Astrocyte (in vitro differentiated cells and primary cell): ENCODE data around the gene ME2. TPM values are rescaled to one million over a fixed set of nuclear protein-coding genes. Genes with fewer than 3 reads are reported as not detected.

Source experiments
- DNase-seq: peaks from one replicate; pipeline ENCODE4 v3.0.0-alpha.2; 2010; ENCODE audit warnings: low read depth
- FAIRE-seq: peaks from 2 replicates; lab custom pipeline; 2011; peaks lifted over from hg19 to GRCh38; lab: Jason Lieb, UNC
- H2AFZ ChIP-seq: 2 replicates; pipeline ENCODE4 v1.6.0; 2012; ENCODE audit warnings: low read depth, low read length, inconsistent platforms
- H3K27ac ChIP-seq: 2 replicates; pipeline ENCODE4 v1.5.1; 2011; ENCODE audit warnings: low read depth, low read length, inconsistent platforms
- H3K27me3 ChIP-seq: 2 replicates; pipeline ENCODE4 v1.6.0; 2011; ENCODE audit warnings: low read length, inconsistent platforms; ENCODE audit not compliant: insufficient read depth
- H3K36me3 ChIP-seq: 2 replicates; pipeline ENCODE4 v1.5.1; 2011; ENCODE audit warnings: low read length, inconsistent platforms; ENCODE audit not compliant: insufficient read depth
- H3K4me1 ChIP-seq: 2 replicates; pipeline ENCODE4 v1.5.1; 2011; ENCODE audit warnings: low read length, inconsistent platforms; ENCODE audit not compliant: insufficient read depth
- H3K4me2 ChIP-seq: 2 replicates; pipeline ENCODE4 v1.6.0; 2012; ENCODE audit warnings: low read length, inconsistent platforms
- H3K4me3 ChIP-seq: 2 replicates; pipeline ENCODE4 v1.5.1; 2011; ENCODE audit warnings: low read depth, mild to moderate bottlenecking, low read length, inconsistent platforms; ENCODE audit not compliant: insufficient read depth
- H3K79me2 ChIP-seq: 2 replicates; pipeline ENCODE4 v1.6.0; 2012; ENCODE audit warnings: mild to moderate bottlenecking, low read length, inconsistent platforms; ENCODE audit not compliant: insufficient read depth
- H3K9ac ChIP-seq: 2 replicates; pipeline ENCODE4 v1.6.0; 2012; ENCODE audit warnings: mild to moderate bottlenecking, low read length, inconsistent platforms
- H3K9me3 ChIP-seq: 2 replicates; pipeline ENCODE4 v1.5.1; 2012; ENCODE audit warnings: low read depth, mild to moderate bottlenecking, low read length, inconsistent platforms; ENCODE audit not compliant: insufficient read depth
- H4K20me1 ChIP-seq: 2 replicates; pipeline ENCODE4 v1.6.0; 2012; ENCODE audit warnings: low read length, inconsistent platforms; ENCODE audit not compliant: insufficient read depth
- H3K27ac Mint-ChIP-seq: one replicate; pipeline ENCODE4 v1.8.0; 2021; ENCODE audit warnings: mild to moderate bottlenecking, mixed read lengths; ENCODE audit not compliant: unreplicated experiment
- H3K27me3 Mint-ChIP-seq: one replicate; pipeline ENCODE4 v1.8.0; 2021; ENCODE audit warnings: low read depth, mixed read lengths; ENCODE audit not compliant: unreplicated experiment
- H3K36me3 Mint-ChIP-seq: one replicate; pipeline ENCODE4 v1.8.0; 2021; ENCODE audit warnings: low read depth, mixed read lengths; ENCODE audit not compliant: unreplicated experiment
- H3K4me1 Mint-ChIP-seq: one replicate; pipeline ENCODE4 v1.8.0; 2021; ENCODE audit warnings: low read depth, mixed read lengths; ENCODE audit not compliant: unreplicated experiment
- H3K4me3 Mint-ChIP-seq: one replicate; pipeline ENCODE4 v1.8.0; 2021; ENCODE audit warnings: mild to moderate bottlenecking, moderate library complexity, mixed read lengths; ENCODE audit not compliant: unreplicated experiment
- H3K9me3 Mint-ChIP-seq: one replicate; pipeline ENCODE4 v1.8.0; 2021; ENCODE audit warnings: mild to moderate bottlenecking, mixed read lengths; ENCODE audit not compliant: unreplicated experiment
- CTCF ChIP-seq: IDR thresholded peaks from 2 replicates; pipeline ENCODE4 v1.5.1; 2011; ENCODE audit warnings: low read depth, mild to moderate bottlenecking, inconsistent platforms, low read length, moderate library complexity; ENCODE audit not compliant: insufficient read depth
- EZH2 ChIP-seq: IDR thresholded peaks from 2 replicates; pipeline ENCODE4 v1.6.1; 2012; ENCODE audit warnings: mild to moderate bottlenecking, low read length, inconsistent platforms; ENCODE audit not compliant: insufficient read depth
- total RNA-seq: library from RNA; stranded (reverse); gene quantifications from 2 replicates; pipeline ENCODE4 v1.2.1, GENCODE V29; 2021

ME2 gene
- total RNA-seq, 1 donor from 2014 or later, result 44.0 TPM

- Mint-ChIP-seq H3K27ac (no peak overlapping the region), H3K36me3 (no peaks in the 10 kb centered on the region), H3K27me3 (no peaks in the 10 kb centered on the region), H3K4me1 (no peaks in the 10 kb centered on the region), H3K9me3 (no peaks in the 10 kb centered on the region), H3K4me3 (no peak overlapping the region)
- no peak overlapping the region for H3K4me3 ChIP-seq
- H3K9me3 ChIP-seq, result no peaks in the 10 kb centered on the region
- DNase-seq, result no peak
- no peaks in the 10 kb centered on the region for H4K20me1 ChIP-seq
- no peak for FAIRE-seq
- H3K27ac ChIP-seq, result no peak overlapping the region
- H2AFZ ChIP-seq, result no peak overlapping the region
- H3K27me3 ChIP-seq, result no peaks in the 10 kb centered on the region
- no peak overlapping the region for H3K4me2 ChIP-seq
- H3K36me3 ChIP-seq, result peaks cover 3% of the 10 kb centered on the region
- no peak overlapping the region for H3K9ac ChIP-seq
- H3K79me2 ChIP-seq, result no peaks in the 10 kb centered on the region
- TF ChIP-seq EZH2 (no peak), CTCF (no peak)
- H3K4me1 ChIP-seq, result no peaks in the 10 kb centered on the region
Observed at GRCh38 chr18:50935493-50936191, 56.7 kb downstream of the ME2 start.

GRCh38 chr18:50937183-50937582 lies 58.3 kb downstream of the ME2 start:
- H3K4me2 ChIP-seq, result no peak overlapping the region
- no peaks in the 10 kb centered on the region for H3K9me3 ChIP-seq
- H3K27ac ChIP-seq, result no peak overlapping the region
- no peaks in the 10 kb centered on the region for H3K4me1 Mint-ChIP-seq
- H3K79me2 ChIP-seq, result no peaks in the 10 kb centered on the region
- no peak overlapping the region for H3K4me3 ChIP-seq
- no peak overlapping the region for H2AFZ ChIP-seq
- no peaks in the 10 kb centered on the region for H3K36me3 Mint-ChIP-seq
- DNase-seq (no peak), FAIRE-seq (no peak)
- H3K4me3 Mint-ChIP-seq, result no peak overlapping the region
- no peaks in the 10 kb centered on the region for H3K27me3 Mint-ChIP-seq
- no peak overlapping the region for H3K27ac Mint-ChIP-seq
- no peak for TF ChIP-seq CTCF
- H3K9me3 Mint-ChIP-seq, result no peaks in the 10 kb centered on the region
- no peaks in the 10 kb centered on the region for H4K20me1 ChIP-seq
- H3K27me3 ChIP-seq, result no peaks in the 10 kb centered on the region
- H3K4me1 ChIP-seq, result no peaks in the 10 kb centered on the region
- peaks cover 3% of the 10 kb centered on the region for H3K36me3 ChIP-seq
- H3K9ac ChIP-seq, result no peak overlapping the region

- H2AFZ ChIP-seq, result no peak overlapping the region
- H3K4me1 ChIP-seq, result no peaks in the 10 kb centered on the region
- Mint-ChIP-seq H3K9me3 (no peaks in the 10 kb centered on the region), H3K4me3 (no peak overlapping the region), H3K27me3 (no peaks in the 10 kb centered on the region), H3K4me1 (peaks cover 4% of the 10 kb centered on the region), H3K36me3 (peaks cover 3% of the 10 kb centered on the region), H3K27ac (no peak overlapping the region)
- H4K20me1 ChIP-seq, result no peaks in the 10 kb centered on the region
- no peak overlapping the region for H3K27ac ChIP-seq
- DNase-seq (no peak), FAIRE-seq (no peak)
- no peak overlapping the region for H3K4me2 ChIP-seq
- no peak for TF ChIP-seq EZH2
- H3K9me3 ChIP-seq, result no peaks in the 10 kb centered on the region
- no peak overlapping the region for H3K4me3 ChIP-seq
- H3K9ac ChIP-seq, result no peak overlapping the region
- no peaks in the 10 kb centered on the region for H3K79me2 ChIP-seq
- H3K36me3 ChIP-seq, result peaks cover 3% of the 10 kb centered on the region
- H3K27me3 ChIP-seq, result no peaks in the 10 kb centered on the region
Observed at GRCh38 chr18:50938912-50939311, 60.0 kb downstream of the ME2 start.
